ENCODE measurements around the gene DCLK1.

Gene DCLK1

GRCh38 chr13:36131931-36132297 lies 732 bp upstream of the DCLK1 start:
- Histone ChIP-seq H3K36me3 (ENCODE audit: control insufficient read depth, insufficient read depth, low read length) (no peaks in the 10 kb centered on the region), H3K4me1 (ENCODE audit: control insufficient read depth, insufficient read depth, low read length, poor library complexity, severe bottlenecking) (no peaks in the 10 kb centered on the region), H3K9me3 (ENCODE audit: control insufficient read depth, low read length) (no peaks in the 10 kb centered on the region), H3K4me3 (ENCODE audit: extremely low read depth, insufficient read depth, low read length, poor library complexity, severe bottlenecking) (no peak overlapping the region), H3K27ac (ENCODE audit: low read depth, low read length, severe bottlenecking) (no peak overlapping the region)
- WGBS, 2 experiments (ENCODE audit: insufficient coverage in 2 of 2) = 76 to 86% methylated on average over 4 to 5 of the region's 5 CpGs

- no peaks in the 10 kb centered on the region for H3K36me3 ChIP-seq (ENCODE audit: control insufficient read depth, insufficient read depth, low read length)
- no peak overlapping the region for H3K27ac ChIP-seq (ENCODE audit: low read depth, low read length, severe bottlenecking)
- H3K4me3 ChIP-seq (ENCODE audit: extremely low read depth, insufficient read depth, low read length, poor library complexity, severe bottlenecking) = peak overlapping the region; percentile 34
- no peaks in the 10 kb centered on the region for H3K4me1 ChIP-seq (ENCODE audit: control insufficient read depth, insufficient read depth, low read length, poor library complexity, severe bottlenecking)
- 1% methylated on average over 29 to 49 of the region's 61 CpGs for WGBS, 2 experiments (ENCODE audit: insufficient coverage in 2 of 2)
- no peaks in the 10 kb centered on the region for H3K9me3 ChIP-seq (ENCODE audit: control insufficient read depth, low read length)
These were observed 495 bp downstream of the DCLK1 start for GRCh38 chr13:36130552-36131221.

- 14 to 23% methylated on average over 10 to 13 of the region's 13 CpGs for WGBS, 2 experiments (ENCODE audit: insufficient coverage in 2 of 2)
- peak overlapping the region; percentile 34 for H3K4me3 ChIP-seq (ENCODE audit: extremely low read depth, insufficient read depth, low read length, poor library complexity, severe bottlenecking)
- no peaks in the 10 kb centered on the region for H3K4me1 ChIP-seq (ENCODE audit: control insufficient read depth, insufficient read depth, low read length, poor library complexity, severe bottlenecking)
- H3K36me3 ChIP-seq (ENCODE audit: control insufficient read depth, insufficient read depth, low read length) = no peaks in the 10 kb centered on the region
- no peaks in the 10 kb centered on the region for H3K9me3 ChIP-seq (ENCODE audit: control insufficient read depth, low read length)
- no peak overlapping the region for H3K27ac ChIP-seq (ENCODE audit: low read depth, low read length, severe bottlenecking)
These were observed 1.0 kb downstream of the DCLK1 start for GRCh38 chr13:36130193-36130551.

- WGBS, 2 experiments (ENCODE audit: insufficient coverage in 2 of 2) = 86 to 91% methylated on average over 3 to 4 of the region's 4 CpGs
- H3K4me3 ChIP-seq (ENCODE audit: extremely low read depth, insufficient read depth, low read length, poor library complexity, severe bottlenecking) = no peak overlapping the region
These were observed 1.6 kb downstream of the DCLK1 start for GRCh38 chr13:36129539-36129938.

GRCh38 chr13:36126491-36126890 lies 4.7 kb downstream of the DCLK1 start:
- Histone ChIP-seq H3K27ac (ENCODE audit: low read depth, low read length, severe bottlenecking) (no peak overlapping the region), H3K4me3 (ENCODE audit: extremely low read depth, insufficient read depth, low read length, poor library complexity, severe bottlenecking) (no peak overlapping the region), H3K36me3 (ENCODE audit: control insufficient read depth, insufficient read depth, low read length) (no peaks in the 10 kb centered on the region), H3K4me1 (ENCODE audit: control insufficient read depth, insufficient read depth, low read length, poor library complexity, severe bottlenecking) (no peaks in the 10 kb centered on the region), H3K9me3 (ENCODE audit: control insufficient read depth, low read length) (no peaks in the 10 kb centered on the region)
- WGBS, 2 experiments (ENCODE audit: insufficient coverage in 2 of 2) = 100% methylated on average over 2 of the region's 3 CpGs

More at GRCh38 chr13:36129539-36129938, 1.6 kb downstream of the DCLK1 start:
- Histone ChIP-seq H3K9me3 (ENCODE audit: control insufficient read depth, low read length) (no peaks in the 10 kb centered on the region), H3K36me3 (ENCODE audit: control insufficient read depth, insufficient read depth, low read length) (no peaks in the 10 kb centered on the region), H3K4me1 (ENCODE audit: control insufficient read depth, insufficient read depth, low read length, poor library complexity, severe bottlenecking) (no peaks in the 10 kb centered on the region), H3K27ac (ENCODE audit: low read depth, low read length, severe bottlenecking) (no peak overlapping the region)

GRCh38 chr13:36125841-36126240 lies 5.3 kb downstream of the DCLK1 start:
- H3K36me3 ChIP-seq (ENCODE audit: control insufficient read depth, insufficient read depth, low read length) = no peaks in the 10 kb centered on the region

GRCh38 chr13:36124236-36124822 lies 6.9 kb downstream of the DCLK1 start:
- Histone ChIP-seq H3K27ac (ENCODE audit: low read depth, low read length, severe bottlenecking) (no peak overlapping the region), H3K4me3 (ENCODE audit: extremely low read depth, insufficient read depth, low read length, poor library complexity, severe bottlenecking) (no peak overlapping the region), H3K36me3 (ENCODE audit: control insufficient read depth, insufficient read depth, low read length) (no peaks in the 10 kb centered on the region), H3K4me1 (ENCODE audit: control insufficient read depth, insufficient read depth, low read length, poor library complexity, severe bottlenecking) (no peaks in the 10 kb centered on the region), H3K9me3 (ENCODE audit: control insufficient read depth, low read length) (no peaks in the 10 kb centered on the region)
- 74 to 85% methylated on average over 3 to 4 of the region's 6 CpGs for WGBS, 2 experiments (ENCODE audit: insufficient coverage in 2 of 2)

More at GRCh38 chr13:36125841-36126240, 5.3 kb downstream of the DCLK1 start:
- 94 to 96% methylated on average over 22 to 27 of the region's 28 CpGs for WGBS, 2 experiments (ENCODE audit: insufficient coverage in 2 of 2)
- Histone ChIP-seq H3K27ac (ENCODE audit: low read depth, low read length, severe bottlenecking) (no peak overlapping the region), H3K9me3 (ENCODE audit: control insufficient read depth, low read length) (no peaks in the 10 kb centered on the region), H3K4me3 (ENCODE audit: extremely low read depth, insufficient read depth, low read length, poor library complexity, severe bottlenecking) (no peak overlapping the region), H3K4me1 (ENCODE audit: control insufficient read depth, insufficient read depth, low read length, poor library complexity, severe bottlenecking) (no peaks in the 10 kb centered on the region)

GRCh38 chr13:36115306-36115705 lies 15.9 kb downstream of the DCLK1 start:
- Histone ChIP-seq H3K27ac (ENCODE audit: low read depth, low read length, severe bottlenecking) (no peak overlapping the region), H3K4me1 (ENCODE audit: control insufficient read depth, insufficient read depth, low read length, poor library complexity, severe bottlenecking) (no peaks in the 10 kb centered on the region)
- 100% methylated on average over 1 of the region's 1 CpG; no CpG with 5 or more reads in 1 of the 2 experiments for WGBS, 2 experiments (ENCODE audit: insufficient coverage in 2 of 2)

GRCh38 chr13:36114233-36114632 lies 16.9 kb downstream of the DCLK1 start:
- no peaks in the 10 kb centered on the region for H3K9me3 ChIP-seq (ENCODE audit: control insufficient read depth, low read length)
- H3K27ac ChIP-seq (ENCODE audit: low read depth, low read length, severe bottlenecking) = no peak overlapping the region
- no peaks in the 10 kb centered on the region for H3K4me1 ChIP-seq (ENCODE audit: control insufficient read depth, insufficient read depth, low read length, poor library complexity, severe bottlenecking)
- 100% methylated on average over 1 of the region's 1 CpG for WGBS, 2 experiments (ENCODE audit: insufficient coverage in 2 of 2)
- H3K36me3 ChIP-seq (ENCODE audit: control insufficient read depth, insufficient read depth, low read length) = no peaks in the 10 kb centered on the region
- no peak overlapping the region for H3K4me3 ChIP-seq (ENCODE audit: extremely low read depth, insufficient read depth, low read length, poor library complexity, severe bottlenecking)

More at GRCh38 chr13:36115306-36115705, 15.9 kb downstream of the DCLK1 start:
- Histone ChIP-seq H3K4me3 (ENCODE audit: extremely low read depth, insufficient read depth, low read length, poor library complexity, severe bottlenecking) (no peak overlapping the region), H3K36me3 (ENCODE audit: control insufficient read depth, insufficient read depth, low read length) (no peaks in the 10 kb centered on the region), H3K9me3 (ENCODE audit: control insufficient read depth, low read length) (no peaks in the 10 kb centered on the region)

- Histone ChIP-seq H3K4me1 (ENCODE audit: control insufficient read depth, insufficient read depth, low read length, poor library complexity, severe bottlenecking) (no peaks in the 10 kb centered on the region), H3K4me3 (ENCODE audit: extremely low read depth, insufficient read depth, low read length, poor library complexity, severe bottlenecking) (no peak overlapping the region), H3K36me3 (ENCODE audit: control insufficient read depth, insufficient read depth, low read length) (no peaks in the 10 kb centered on the region), H3K9me3 (ENCODE audit: control insufficient read depth, low read length) (no peaks in the 10 kb centered on the region), H3K27ac (ENCODE audit: low read depth, low read length, severe bottlenecking) (no peak overlapping the region)
- WGBS, 2 experiments (ENCODE audit: insufficient coverage in 2 of 2) = 100% methylated on average over 2 of the region's 2 CpGs; no CpG with 5 or more reads in 1 of the 2 experiments
These were observed 22.2 kb downstream of the DCLK1 start for GRCh38 chr13:36108954-36109353.

GRCh38 chr13:36108342-36108741 lies 22.8 kb downstream of the DCLK1 start:
- H3K36me3 ChIP-seq (ENCODE audit: control insufficient read depth, insufficient read depth, low read length) = no peaks in the 10 kb centered on the region
- H3K4me1 ChIP-seq (ENCODE audit: control insufficient read depth, insufficient read depth, low read length, poor library complexity, severe bottlenecking) = no peaks in the 10 kb centered on the region
- H3K9me3 ChIP-seq (ENCODE audit: control insufficient read depth, low read length) = no peaks in the 10 kb centered on the region
- H3K27ac ChIP-seq (ENCODE audit: low read depth, low read length, severe bottlenecking) = no peak overlapping the region
- no peak overlapping the region for H3K4me3 ChIP-seq (ENCODE audit: extremely low read depth, insufficient read depth, low read length, poor library complexity, severe bottlenecking)
- 84 to 88% methylated on average over 6 to 7 of the region's 7 CpGs for WGBS, 2 experiments (ENCODE audit: insufficient coverage in 2 of 2)
